Body of pancreas (tissue), 4 donors: ENCODE results near the gene RPTOR. TPM values are rescaled to one million over a fixed set of nuclear protein-coding genes. Genes with fewer than 3 reads are reported as not detected.

Experiments
- ATAC-seq: fragments of 150-250 bp; one replicate; pipeline ENCODE4 v1.9.1; 2016
- DNase-seq, 4 donors: peaks; one replicate each; pipeline ENCODE4 v3.0.0-alpha.2; 2019
- H3K27ac ChIP-seq, 4 donors: fragments of 200-600 bp; sonication (generic); 1 replicate in 3 of 4; 2 replicates in 1 of 4; pipeline versions ENCODE4 v1.5.1 to v1.6.1; 2016 to 2019; ENCODE audit warnings: mild to moderate bottlenecking in 1 of 4, mixed read lengths in 1 of 4, moderate library complexity in 1 of 4
- H3K27me3 ChIP-seq, 2 donors: fragments of 200-600 bp; sonication (generic); one replicate each; pipeline ENCODE4 v1.6.0; 2016; ENCODE audit warnings: mild to moderate bottlenecking in 1 of 2
- H3K36me3 ChIP-seq, 2 donors: fragments of 200-600 bp; sonication (generic); replicated peaks in 1 of 2; 2 replicates each; pipeline ENCODE4 v1.5.1; 2016; ENCODE audit warnings: low read depth in 2 of 2; ENCODE audit not compliant: insufficient read depth in 1 of 2
- H3K4me1 ChIP-seq: fragments of 200-600 bp; sonication (generic); one replicate; pipeline ENCODE4 v1.6.0; 2016
- H3K4me3 ChIP-seq, 2 donors: fragments of 200-600 bp; sonication (generic); 1 replicate in 1 of 2; 2 replicates in 1 of 2; pipeline ENCODE4 v1.5.1; 2016 to 2019
- H3K9me3 ChIP-seq, 3 donors: fragments of 200-600 bp; sonication (generic); 1 replicate in 2 of 3; 2 replicates in 1 of 3; pipeline ENCODE4 v1.5.1; 2016
- CTCF ChIP-seq, 7 experiments: fragments of 450-650 bp in 4 of 7; fragments of 200-600 bp in 3 of 7; sonication (generic) in 3 of 7; IDR thresholded peaks; one replicate each; pipeline ENCODE4 v1.5.1; 2016 to 2019; ENCODE audit warnings: antibody characterized with exemption in 7 of 7
- POLR2A ChIP-seq, 3 donors: fragments of 450-650 bp; IDR thresholded peaks; one replicate each; pipeline ENCODE4 v1.6.1; 2016; ENCODE audit warnings: antibody characterized with exemption in 3 of 3, mild to moderate bottlenecking in 2 of 3
- WGBS, 2 donors: methylation state at CpG; one replicate each; pipeline ENCODE4 v1.1.5; 2017; 5-methylcytosine and 5-hydroxymethylcytosine counted together
- intact Hi-C: fragments of 100-400 bp; cut with DNase I; formaldehyde crosslinking; loops from one replicate; pipeline ENCODE4 v1.15.1; 2023
- total RNA-seq, 2 donors: library from RNA; depleted of rRNA; stranded (reverse); fragments of >200 nt; gene quantifications; one replicate each; pipeline ENCODE4 v1.1.0, GENCODE V29; 2016

The RPTOR gene
- total RNA-seq, 2 donors from 2014 or later, result 22.3 to 34.3 TPM

- Histone ChIP-seq H3K27ac (no peak overlapping the region), H3K4me3 (no peak overlapping the region), H3K36me3 (peaks cover 9 to 17% of the 10 kb centered on the region in 2 donors), H3K4me1 (peaks cover 29% of the 10 kb centered on the region), H3K27me3 (no peaks in the 10 kb centered on the region), H3K9me3 (no peaks in the 10 kb centered on the region)
- TF ChIP-seq CTCF (IDR thresholded peaks at IDR 0.05) (no peak), POLR2A (IDR thresholded peaks at IDR 0.05) (no peak)
- intact Hi-C loops, result no loop called here
- whole genome bisulfite sequencing, 2 donors, result 48 to 51% methylated on average over 20 to 21 of the region's 21 CpGs
- peak; percentile 53 to 72 (median 64) for DNase-seq
- peak; percentile 33 for ATAC-seq
Measured at GRCh38 chr17:81002409-81003361, 458.0 kb downstream of the RPTOR start.

GRCh38 chr17:81003711-81004475 lies 459.3 kb downstream of the RPTOR start:
- H3K27me3 ChIP-seq, result no peaks in the 10 kb centered on the region
- WGBS, 2 donors, result 2 to 16% methylated on average over 20 to 54 of the region's 72 CpGs
- DNase-seq, result peak in 1 of 4 donors; percentile 16
- H3K36me3 ChIP-seq, result peaks cover 0 to 7% of the 10 kb centered on the region in 2 donors
- H3K4me3 ChIP-seq, result no peak overlapping the region
- intact Hi-C loops, result no loop called here
- TF ChIP-seq POLR2A (IDR thresholded peaks at IDR 0.05) (no peak), CTCF (IDR thresholded peaks at IDR 0.05) (no peak)
- no peak overlapping the region for H3K27ac ChIP-seq
- peaks cover 29% of the 10 kb centered on the region for H3K4me1 ChIP-seq
- ATAC-seq, result no peak
- no peaks in the 10 kb centered on the region for H3K9me3 ChIP-seq

- no peak overlapping the region for H3K4me3 ChIP-seq
- no peak overlapping the region for H3K27ac ChIP-seq
- H3K9me3 ChIP-seq, result no peaks in the 10 kb centered on the region
- no peaks in the 10 kb centered on the region for H3K27me3 ChIP-seq
- WGBS, 2 donors, result 69 to 72% methylated on average over 10 of the region's 10 CpGs
- H3K4me1 ChIP-seq, result peaks cover 11% of the 10 kb centered on the region
- intact Hi-C loops, result no loop called here
- no peak for DNase-seq
- no peak for ATAC-seq
- TF ChIP-seq POLR2A (IDR thresholded peaks at IDR 0.05) (no peak), CTCF (IDR thresholded peaks at IDR 0.05) (no peak)
- H3K36me3 ChIP-seq, result no peaks in the 10 kb centered on the region
Measured at GRCh38 chr17:81006891-81007290, 462.3 kb downstream of the RPTOR start.

- no peaks in the 10 kb centered on the region for H3K36me3 ChIP-seq
- DNase-seq (no peak), ATAC-seq (no peak)
- H3K9me3 ChIP-seq, result no peaks in the 10 kb centered on the region
- no peak overlapping the region for H3K27ac ChIP-seq
- H3K4me1 ChIP-seq, result peaks cover 5% of the 10 kb centered on the region
- TF ChIP-seq POLR2A (IDR thresholded peaks at IDR 0.05) (no peak), CTCF (IDR thresholded peaks at IDR 0.05) (no peak)
- intact Hi-C loops, result no loop called here
- no peak overlapping the region for H3K4me3 ChIP-seq
- WGBS, 2 donors, result 84 to 85% methylated on average over 11 of the region's 11 CpGs
- no peaks in the 10 kb centered on the region for H3K27me3 ChIP-seq
Measured at GRCh38 chr17:81008140-81008539, 463.5 kb downstream of the RPTOR start.
